Islet of Langerhans (tissue), 1 donor: Measurements from ENCODE around the gene FAM163A.
"Not testable (repeated sequence)": the region's sequence is repeated elsewhere in the genome, so short reads cannot be mapped to it uniquely, and the experiment has no call there.

Experiments used
- FAIRE-seq: peaks from one replicate; lab custom pipeline; 2011; peaks lifted over from hg19 to GRCh38; lab: Jason Lieb, UNC

FAM163A gene

GRCh38 chr1:179742717-179743678, at the start of gene FAM163A:
Gene FAM163A, plus strand, starts transcription at chr1:179743291. Its CDS starts 69,807 bp downstream, at chr1:179813098.
- no peak for FAIRE-seq

GRCh38 chr1:179694530-179694929, 48.6 kb upstream of the FAM163A start:
- not testable (repeated sequence) for FAIRE-seq

DNA sequence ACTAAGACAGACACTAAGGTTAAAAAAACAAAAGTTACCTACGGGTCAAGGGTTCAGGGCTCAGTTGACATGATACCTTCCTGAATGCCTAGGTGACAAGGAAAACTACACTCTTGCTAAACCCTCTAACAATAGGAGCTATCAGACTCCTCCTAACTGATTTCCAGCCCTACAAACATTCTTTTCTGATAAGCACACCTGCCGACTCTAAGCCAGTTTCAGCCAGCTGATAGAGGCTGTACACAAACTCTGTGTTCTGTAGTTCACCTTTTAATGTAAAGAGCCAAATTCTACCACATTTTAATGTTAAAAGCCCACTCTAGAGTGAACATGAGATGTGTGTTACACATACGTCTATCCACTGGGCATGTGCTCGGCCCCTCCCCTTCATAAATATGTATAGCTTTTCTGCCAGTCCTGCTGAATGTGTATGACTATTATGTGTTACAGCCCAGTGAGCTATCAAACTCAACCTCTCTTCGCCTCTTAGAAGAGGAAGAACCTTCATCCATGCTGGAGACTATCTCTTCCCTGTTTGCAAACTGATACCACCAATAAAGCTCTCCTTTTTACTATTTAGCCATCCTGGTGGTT, 40.0 kb upstream of the FAM163A start:
- FAIRE-seq, result no peak

DNA sequence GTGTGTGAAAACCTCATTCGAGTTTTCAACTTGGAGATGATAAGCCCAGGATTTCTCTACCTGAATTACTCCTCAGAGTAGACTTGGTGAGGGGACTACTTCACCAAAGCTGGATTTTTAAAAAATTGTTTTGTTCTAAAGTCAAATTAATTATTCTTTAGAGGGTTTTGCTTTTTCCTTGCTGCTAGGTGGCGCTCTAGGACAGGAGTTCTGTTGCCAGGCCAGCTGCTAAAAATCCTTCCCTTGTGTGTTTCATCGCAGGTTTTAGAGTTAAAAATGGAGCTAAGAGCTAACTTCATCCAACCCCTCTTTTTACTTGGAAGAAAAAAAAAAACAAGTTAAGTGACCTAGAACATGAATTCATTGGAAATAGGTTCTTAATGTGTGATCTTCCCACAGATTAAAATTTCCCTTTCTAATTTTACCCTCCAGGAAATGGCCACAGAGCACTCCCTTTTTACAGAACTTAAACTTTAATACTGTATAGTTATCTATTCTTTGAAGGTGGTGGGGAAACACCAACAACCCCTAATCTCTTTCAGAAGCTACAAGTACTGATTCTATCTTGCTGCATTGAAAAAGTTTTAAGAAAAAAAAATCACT, 36.7 kb upstream of the FAM163A start:
- FAIRE-seq, result peak; percentile 92

DNA sequence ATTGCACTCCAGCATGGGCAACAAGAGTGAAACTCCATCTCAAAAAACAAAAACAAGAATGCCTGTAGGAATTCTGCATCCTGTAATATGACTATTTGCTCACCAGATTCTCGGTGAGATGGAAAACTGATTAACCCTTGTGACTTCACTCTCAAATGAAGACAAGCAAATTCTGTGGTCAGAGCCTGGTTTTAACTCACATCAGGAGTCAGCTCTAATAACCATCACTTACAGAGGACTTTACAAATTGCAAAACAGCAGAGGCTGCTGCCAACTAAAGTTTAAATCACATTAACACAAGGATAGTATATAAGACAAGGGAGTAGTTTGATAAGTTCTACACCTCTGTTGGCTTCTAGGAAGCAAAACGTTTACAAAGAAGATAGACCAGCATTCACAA, 35.7 kb upstream of the FAM163A start:
- no peak for FAIRE-seq

DNA sequence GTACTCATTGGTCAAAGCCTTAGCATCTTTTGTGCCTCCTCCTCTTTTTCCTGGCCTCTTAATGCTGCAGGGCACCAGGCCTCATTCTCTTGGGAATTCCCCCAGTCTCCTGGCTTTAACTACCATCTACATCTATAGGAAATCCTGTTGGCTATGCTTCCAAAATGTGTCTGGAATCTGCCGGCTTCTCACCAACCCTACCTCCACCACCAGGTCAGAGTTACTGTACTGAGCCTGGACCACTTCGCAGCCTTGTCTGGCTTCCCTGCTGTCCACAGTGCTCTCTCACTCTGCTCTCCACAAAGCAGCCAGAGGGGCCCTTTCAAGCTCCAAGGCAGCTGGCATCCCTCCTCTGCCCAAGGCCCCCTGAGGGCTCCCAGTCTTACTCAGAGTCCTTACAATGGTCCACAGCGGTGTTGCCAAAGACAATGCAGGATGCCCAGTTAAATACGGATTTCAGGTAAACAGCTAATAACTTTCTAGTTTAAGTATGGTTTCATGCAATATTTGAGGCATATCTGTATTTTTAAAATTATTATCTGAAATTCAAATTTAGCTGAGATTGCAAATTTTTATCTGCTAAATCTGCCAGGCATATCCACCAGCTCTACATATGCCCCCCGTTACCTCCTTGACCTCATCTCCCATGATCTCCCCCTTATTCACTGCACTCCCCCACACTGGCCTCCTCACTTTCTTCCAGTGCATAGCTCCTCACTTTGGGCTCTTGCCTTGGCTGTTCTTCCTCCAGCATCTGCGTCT, 34.5 kb upstream of the FAM163A start:
- no peak for FAIRE-seq

DNA sequence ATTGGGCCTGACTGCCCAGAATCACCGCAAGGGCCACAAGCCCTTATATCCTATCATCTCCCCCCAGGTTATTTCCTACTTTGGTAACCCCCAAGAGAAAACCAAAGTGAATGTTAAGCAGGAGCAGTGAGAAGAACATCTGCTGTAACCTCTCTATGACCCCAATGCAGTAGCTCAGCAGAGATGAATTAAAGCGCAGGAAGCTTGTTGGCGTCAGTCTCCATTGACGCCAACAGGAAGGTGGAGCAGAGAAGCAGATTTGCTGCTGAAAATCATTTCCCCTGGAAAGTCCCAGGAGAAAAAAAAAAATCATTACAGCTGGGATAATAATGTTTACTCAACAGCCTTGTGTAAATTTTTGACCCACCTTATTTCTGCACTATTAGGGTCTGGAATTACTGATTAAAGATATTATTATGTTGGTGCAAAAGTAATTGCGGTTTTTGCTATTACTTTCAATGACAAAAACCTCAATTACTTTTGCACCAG, 33.2 kb upstream of the FAM163A start:
- FAIRE-seq, result peak; percentile 95

DNA sequence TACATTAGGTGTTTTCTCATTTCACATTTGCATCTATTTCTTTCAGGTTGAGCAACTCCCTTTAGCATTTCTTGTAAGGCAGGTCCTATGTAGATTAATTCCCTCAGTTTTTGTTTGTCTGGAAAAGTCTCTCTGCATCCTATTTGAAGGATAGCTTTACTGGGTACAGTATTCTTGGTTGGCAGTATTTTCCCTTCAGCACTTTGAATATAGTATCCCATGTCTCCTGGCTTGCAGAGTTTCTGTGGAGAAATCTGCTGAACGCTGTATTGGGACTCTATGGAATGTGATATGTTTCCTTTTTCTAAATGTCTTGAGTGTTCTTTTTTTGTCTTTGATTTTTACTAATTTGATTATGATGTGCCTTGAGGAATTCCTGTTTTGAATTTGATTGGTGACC, 28.9 kb upstream of the FAM163A start:
- FAIRE-seq, result no peak

DNA sequence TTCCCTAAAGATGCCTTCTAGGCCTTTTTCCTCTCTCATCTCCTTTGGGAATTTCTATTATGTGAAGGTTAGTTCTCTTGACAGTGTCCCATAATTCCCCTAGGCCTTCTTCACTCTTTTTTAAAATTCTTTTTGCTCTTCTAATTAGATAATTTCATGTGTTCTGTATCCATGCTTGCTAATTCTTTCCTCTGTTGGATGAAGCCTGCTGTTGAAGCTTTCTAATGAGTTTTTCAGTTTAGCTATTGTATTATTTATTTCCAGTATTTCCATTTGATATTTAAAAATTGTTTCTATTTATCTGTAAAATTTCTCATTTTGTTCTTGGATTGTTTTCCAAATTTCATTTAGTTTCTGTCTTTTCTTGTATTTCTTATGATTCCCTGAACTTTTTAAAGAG, 28.5 kb upstream of the FAM163A start:
- no peak for FAIRE-seq

DNA sequence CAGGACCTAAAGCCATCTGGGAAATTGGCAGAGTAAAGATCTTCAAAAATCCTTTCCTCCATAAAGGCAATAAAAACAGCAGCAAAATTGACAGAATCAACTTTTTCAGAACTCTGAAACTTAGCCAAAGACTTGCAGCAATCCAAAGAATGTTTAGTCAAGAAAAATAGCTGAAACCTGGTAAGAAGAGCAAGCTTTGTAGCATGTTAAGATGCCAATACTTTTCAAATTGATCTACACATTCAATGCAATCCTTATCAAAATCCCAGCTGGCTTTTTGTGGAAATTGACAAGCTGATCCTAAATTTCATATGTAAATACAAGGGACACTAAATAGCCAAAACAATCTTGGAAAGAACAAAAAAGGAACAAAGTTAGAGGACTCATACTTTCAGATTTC, 23.8 kb upstream of the FAM163A start:
- FAIRE-seq, result no peak

DNA sequence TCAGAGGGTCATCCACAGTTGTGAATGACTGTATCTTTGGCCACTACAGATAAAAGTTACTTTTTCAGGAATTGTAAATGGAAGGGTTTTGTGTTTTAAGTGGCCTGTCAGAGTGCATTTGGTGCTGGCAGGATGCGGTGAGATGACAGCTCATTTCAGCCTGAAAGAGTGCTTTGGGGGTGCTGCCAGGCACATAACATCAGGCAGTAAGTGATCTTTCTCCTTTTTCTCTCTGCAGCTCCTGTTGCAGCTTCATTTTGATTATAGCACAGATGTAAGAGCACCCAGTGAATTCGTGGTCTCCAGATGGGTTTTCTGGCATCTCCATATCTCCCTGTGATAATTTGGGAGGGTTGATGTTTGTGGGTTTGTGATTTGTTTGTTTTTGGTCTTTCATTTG, 14.8 kb upstream of the FAM163A start:
- FAIRE-seq, result no peak

GRCh38 chr1:179729881-179730280, 13.2 kb upstream of the FAM163A start:
- FAIRE-seq, result no peak

- FAIRE-seq, result no peak
These were observed 11.4 kb upstream of the FAM163A start for GRCh38 chr1:179731643-179732042.

- FAIRE-seq, result no peak
These were observed 800 bp upstream of the FAM163A start for GRCh38 chr1:179742291-179742690.

DNA sequence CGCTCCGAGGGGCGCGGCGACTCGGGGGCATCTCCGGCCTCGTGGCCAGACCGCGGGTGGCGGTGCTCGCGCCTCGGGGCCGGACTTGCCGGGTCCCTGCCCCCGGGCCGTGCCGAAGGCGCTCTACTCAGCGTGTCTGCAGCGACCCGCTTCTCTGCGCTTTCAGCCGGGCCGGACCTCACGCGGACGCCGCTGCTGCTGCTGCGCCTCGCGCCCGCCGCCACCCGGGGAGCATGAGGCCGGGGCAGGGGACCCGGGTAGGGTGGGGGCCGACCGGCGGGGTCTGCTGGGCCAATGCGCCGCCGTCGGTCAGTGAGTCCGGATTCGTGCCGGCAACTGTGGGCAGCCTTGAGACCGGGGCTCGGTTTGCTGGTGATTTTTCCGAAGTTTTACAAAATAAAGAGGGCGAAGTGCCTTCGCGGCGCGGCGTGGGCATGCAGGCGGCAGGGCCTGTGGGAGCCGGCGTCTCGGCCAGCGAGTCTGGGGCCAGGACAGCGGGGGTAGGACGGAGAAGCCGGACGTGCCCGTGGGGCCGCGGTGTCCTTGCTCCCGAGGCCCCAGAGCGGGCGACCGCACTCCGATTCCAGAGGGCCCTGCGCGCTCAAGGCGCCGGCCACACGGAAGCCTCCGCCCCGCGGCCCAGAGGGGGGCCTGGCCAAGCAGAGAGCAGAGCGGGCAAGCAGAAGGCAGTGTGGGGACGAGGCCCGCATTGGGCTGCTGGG, 749 bp downstream of the FAM163A start:
- FAIRE-seq, result no peak

- no peak for FAIRE-seq
These were observed 1.5 kb downstream of the FAM163A start for GRCh38 chr1:179744401-179745130.

DNA sequence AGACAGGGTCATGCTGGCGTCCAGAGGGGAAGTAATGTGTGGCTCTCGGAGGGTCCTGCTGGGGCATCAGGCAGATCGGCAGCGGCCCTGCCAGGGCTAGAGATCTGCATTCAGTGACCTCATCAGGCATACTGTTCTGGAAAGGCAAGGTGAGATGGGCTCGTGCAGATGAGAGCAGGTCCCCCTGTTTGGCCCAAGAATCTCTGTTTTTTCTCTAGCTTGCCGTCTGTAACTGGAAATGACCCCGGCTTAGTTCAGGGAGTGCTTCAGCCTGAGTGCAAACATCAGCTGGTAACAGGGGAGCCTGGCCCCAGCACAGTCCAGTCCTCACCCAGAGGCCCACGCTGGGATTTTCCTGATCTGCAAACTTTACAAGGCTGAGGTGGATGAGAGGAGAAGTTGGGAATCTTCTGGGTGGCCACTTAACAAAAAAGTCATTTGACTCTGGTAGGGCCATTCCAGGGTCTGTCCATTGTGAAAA, 2.1 kb downstream of the FAM163A start:
- no peak for FAIRE-seq

- no peak for FAIRE-seq
These were observed 2.7 kb downstream of the FAM163A start for GRCh38 chr1:179745743-179746142.

- FAIRE-seq, result no peak
These were observed 4.5 kb downstream of the FAM163A start for GRCh38 chr1:179747611-179748010.

GRCh38 chr1:179748772-179749171, 5.7 kb downstream of the FAM163A start:
- no peak for FAIRE-seq

DNA sequence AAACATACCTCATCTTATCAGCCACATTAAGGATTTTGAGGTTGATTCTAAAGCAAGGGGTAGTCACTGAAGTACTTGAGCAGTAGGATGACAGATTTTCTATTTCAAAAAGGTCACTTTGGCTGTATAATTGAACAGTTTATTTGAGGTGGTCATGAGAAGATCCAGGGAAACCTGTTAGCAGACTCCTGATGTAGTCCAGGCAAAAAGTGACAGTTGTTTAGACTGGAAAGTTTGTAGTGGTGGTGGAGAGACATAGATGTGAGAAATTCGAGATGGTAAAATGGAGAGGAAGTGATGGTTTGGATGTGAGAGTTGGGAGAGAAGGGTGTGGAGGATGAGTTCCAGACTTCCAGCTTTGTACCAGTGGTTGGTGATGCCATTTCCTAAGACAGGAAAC, 7.5 kb downstream of the FAM163A start:
- no peak for FAIRE-seq
